Endodermal cell (in vitro differentiated cells): ENCODE measurements around the gene MAP1LC3B. TPM values are rescaled to one million over a fixed set of nuclear protein-coding genes. Genes with fewer than 3 reads are reported as not detected.

Experiments
- DNase-seq: peaks from one replicate; pipeline ENCODE4 v3.0.0-alpha.2; 2017
- H3K27ac ChIP-seq: 2 replicates; pipeline ENCODE4 v1.5.1; 2013; ENCODE audit warnings: mild to moderate bottlenecking, low read depth, low read length, moderate library complexity
- H3K27me3 ChIP-seq: 2 replicates; pipeline ENCODE4 v1.6.1; 2013; ENCODE audit warnings: mild to moderate bottlenecking, low read length, moderate library complexity; ENCODE audit not compliant: insufficient read depth, control insufficient read depth, poor library complexity, severe bottlenecking
- H3K36me3 ChIP-seq: 2 replicates; pipeline ENCODE4 v1.7.0; 2013; ENCODE audit warnings: mild to moderate bottlenecking, low read length, moderate library complexity; ENCODE audit not compliant: control insufficient read depth, insufficient read depth
- H3K4me1 ChIP-seq: one replicate; pipeline ENCODE4 v1.7.0; 2013; ENCODE audit warnings: low read length; ENCODE audit not compliant: control insufficient read depth, insufficient read depth
- H3K4me3 ChIP-seq: 2 replicates; pipeline ENCODE4 v1.5.1; 2013; ENCODE audit warnings: mild to moderate bottlenecking, low read length, moderate library complexity
- H3K9ac ChIP-seq: 2 replicates; pipeline ENCODE4 v1.6.1; 2013; ENCODE audit warnings: mild to moderate bottlenecking, low read length, moderate library complexity; ENCODE audit not compliant: poor library complexity, severe bottlenecking; ENCODE audit errors: extremely low read depth
- H3K9me3 ChIP-seq: 2 replicates; pipeline ENCODE4 v1.6.1; 2013; ENCODE audit warnings: mild to moderate bottlenecking, low read length, moderate library complexity; ENCODE audit not compliant: control insufficient read depth
- H3K27ac Mint-ChIP-seq: 2 replicates; pipeline ENCODE4 v1.8.0; 2020; ENCODE audit warnings: mixed read lengths
- H3K27me3 Mint-ChIP-seq: 2 replicates; pipeline ENCODE4 v1.8.0; 2021; ENCODE audit warnings: mild to moderate bottlenecking, mixed read lengths; ENCODE audit not compliant: insufficient read depth
- H3K36me3 Mint-ChIP-seq: 2 replicates; pipeline ENCODE4 v1.8.0; 2020; ENCODE audit warnings: low read depth, mixed read lengths
- H3K4me1 Mint-ChIP-seq: 2 replicates; pipeline ENCODE4 v1.8.0; 2020; ENCODE audit warnings: mixed read lengths
- H3K4me3 Mint-ChIP-seq: 2 replicates; pipeline ENCODE4 v1.8.0; 2020; ENCODE audit warnings: mild to moderate bottlenecking, moderate library complexity, mixed read lengths
- H3K9me3 Mint-ChIP-seq: 2 replicates; pipeline ENCODE4 v1.8.0; 2020; ENCODE audit warnings: mild to moderate bottlenecking, mixed read lengths
- CTCF ChIP-seq: fragments of 200-600 bp; sonication (generic); conservative IDR thresholded peaks from 2 replicates; pipeline ENCODE4 v1.5.0; 2021; ENCODE audit warnings: antibody characterized with exemption, mild to moderate bottlenecking
- WGBS, 2 experiments: methylation state at CpG; one replicate each; pipeline versions ENCODE4 v1.1.5 to v1.1.7; 2013; ENCODE audit warnings: missing lambda C conversion rate in 2 of 2, mixed read lengths in 1 of 2; ENCODE audit not compliant: insufficient coverage in 1 of 2, insufficient read length in 1 of 2; 5-methylcytosine and 5-hydroxymethylcytosine counted together
- total RNA-seq, 2 donors: library from RNA; stranded (reverse); fragmentation: NEBNext Ultra II Directional in 1 of 2; extraction: Animal tissue kit (Norgen Biotek cat#: 25700) in 1 of 2; gene quantifications; 2 replicates in 1 of 2; 3 replicates in 1 of 2; pipeline ENCODE4 v1.2.1, GENCODE V29; 2021

The MAP1LC3B gene
- total RNA-seq, 2 donors from 2014 or later = 56.4 to 62.4 TPM

DNA sequence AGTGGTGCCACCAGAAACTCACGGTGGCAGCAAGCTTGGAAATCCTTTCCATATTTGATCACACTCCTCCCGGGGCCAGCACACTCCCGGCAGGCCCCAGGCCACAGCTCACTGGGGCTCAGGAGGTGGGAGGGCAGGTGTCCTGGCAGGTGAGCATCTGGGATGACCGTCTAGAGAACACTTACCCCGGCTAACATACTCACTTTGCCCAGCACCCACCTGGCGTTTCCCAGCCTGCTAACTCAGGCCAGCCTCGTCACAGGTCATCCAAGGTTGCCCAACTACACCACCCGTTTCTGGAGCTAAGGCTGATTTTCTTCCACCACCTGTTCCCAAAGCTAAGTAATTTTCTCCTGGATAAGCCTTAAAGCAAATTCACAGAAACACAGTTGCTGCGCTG is 33.4 kb upstream of the MAP1LC3B start:
- Histone ChIP-seq H3K9me3 (no peaks in the 10 kb centered on the region), H3K9ac (no peak overlapping the region), H3K4me3 (no peak overlapping the region), H3K27ac (no peak overlapping the region), H3K36me3 (peaks cover 40% of the 10 kb centered on the region), H3K4me1 (no peaks in the 10 kb centered on the region), H3K27me3 (no peaks in the 10 kb centered on the region)
- Mint-ChIP-seq H3K27ac (no peak overlapping the region), H3K4me1 (no peaks in the 10 kb centered on the region), H3K36me3 (peaks cover 34% of the 10 kb centered on the region), H3K9me3 (no peaks in the 10 kb centered on the region), H3K27me3 (no peaks in the 10 kb centered on the region), H3K4me3 (no peak overlapping the region)
- DNase-seq = no peak
- TF ChIP-seq CTCF = no peak
- WGBS, 2 experiments = 88 to 100% methylated on average over 6 to 9 of the region's 9 CpGs

DNA sequence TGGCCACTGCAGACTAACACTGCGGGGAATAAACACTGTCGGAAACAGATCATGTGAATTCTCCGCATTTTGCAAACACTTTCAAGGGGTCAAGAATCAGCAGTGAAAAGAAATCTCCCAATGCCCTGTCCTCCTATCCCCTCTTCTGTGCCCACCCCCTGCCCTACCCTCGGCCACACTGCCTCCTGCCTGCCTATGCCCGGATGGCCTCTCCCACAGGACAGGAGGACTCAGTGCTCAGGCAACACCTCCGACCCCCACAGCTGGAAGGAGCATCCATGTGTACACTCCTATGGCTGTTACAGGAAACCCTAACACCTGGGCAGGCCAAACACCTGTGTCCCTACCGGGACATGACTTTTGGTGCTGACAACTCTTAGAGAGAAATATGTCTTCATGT is 33.0 kb upstream of the MAP1LC3B start:
- no peaks in the 10 kb centered on the region for H3K9me3 ChIP-seq

GRCh38 chr16:87360862-87361610 is 31.1 kb upstream of the MAP1LC3B start:
- Histone ChIP-seq H3K4me1 (no peaks in the 10 kb centered on the region), H3K9ac (no peak overlapping the region), H3K9me3 (no peaks in the 10 kb centered on the region), H3K27me3 (no peaks in the 10 kb centered on the region), H3K4me3 (no peak overlapping the region), H3K27ac (no peak overlapping the region), H3K36me3 (peaks cover 47% of the 10 kb centered on the region)
- Mint-ChIP-seq H3K27ac (no peak overlapping the region), H3K9me3 (no peaks in the 10 kb centered on the region), H3K36me3 (peaks cover 34% of the 10 kb centered on the region), H3K4me1 (no peaks in the 10 kb centered on the region), H3K27me3 (no peaks in the 10 kb centered on the region), H3K4me3 (no peak overlapping the region)
- DNase-seq = no peak
- TF ChIP-seq CTCF = no peak
- 96 to 99% methylated on average over 12 to 16 of the region's 16 CpGs for WGBS, 2 experiments

More for the DNA sequence above, 33.0 kb upstream of the MAP1LC3B start:
- Histone ChIP-seq H3K36me3 (peaks cover 43% of the 10 kb centered on the region), H3K27ac (no peak overlapping the region), H3K4me3 (no peak overlapping the region), H3K4me1 (no peaks in the 10 kb centered on the region), H3K27me3 (no peaks in the 10 kb centered on the region), H3K9ac (no peak overlapping the region)
- 94 to 96% methylated on average over 6 to 7 of the region's 7 CpGs for WGBS, 2 experiments
- no peak for DNase-seq
- Mint-ChIP-seq H3K36me3 (peaks cover 34% of the 10 kb centered on the region), H3K4me3 (no peak overlapping the region), H3K27ac (no peak overlapping the region), H3K4me1 (no peaks in the 10 kb centered on the region), H3K27me3 (no peaks in the 10 kb centered on the region), H3K9me3 (no peaks in the 10 kb centered on the region)
- TF ChIP-seq CTCF = no peak
